ENCODE measurements around the gene DNMBP.

DNA sequence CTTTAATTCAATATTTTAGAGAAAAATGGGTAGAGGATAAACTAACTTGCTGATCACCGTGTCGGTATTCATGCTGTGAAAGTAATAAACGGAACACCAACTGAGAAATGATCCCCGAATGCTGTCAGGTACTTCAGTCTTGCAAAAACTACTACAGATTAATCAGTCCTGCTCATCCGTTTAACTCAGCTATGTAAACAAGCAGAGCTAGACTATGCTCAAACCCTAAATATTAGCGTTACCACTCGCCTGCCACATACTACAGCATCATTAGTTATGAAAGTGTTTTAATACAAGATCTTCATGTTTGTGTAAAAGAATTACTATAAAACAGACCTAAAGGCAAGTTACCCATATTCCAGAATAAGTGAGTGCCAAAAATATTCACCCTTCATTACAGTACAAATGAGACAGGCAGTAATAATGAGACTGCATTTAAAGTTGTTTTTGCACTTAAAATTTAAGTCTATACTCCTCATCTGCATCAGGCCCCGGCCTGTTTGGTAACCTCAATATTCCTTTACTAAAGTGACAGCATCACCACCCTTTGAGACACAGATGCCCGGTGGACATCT lies 952 bp downstream of the DNMBP start:
- TF ChIP-seq, protein P1, sequence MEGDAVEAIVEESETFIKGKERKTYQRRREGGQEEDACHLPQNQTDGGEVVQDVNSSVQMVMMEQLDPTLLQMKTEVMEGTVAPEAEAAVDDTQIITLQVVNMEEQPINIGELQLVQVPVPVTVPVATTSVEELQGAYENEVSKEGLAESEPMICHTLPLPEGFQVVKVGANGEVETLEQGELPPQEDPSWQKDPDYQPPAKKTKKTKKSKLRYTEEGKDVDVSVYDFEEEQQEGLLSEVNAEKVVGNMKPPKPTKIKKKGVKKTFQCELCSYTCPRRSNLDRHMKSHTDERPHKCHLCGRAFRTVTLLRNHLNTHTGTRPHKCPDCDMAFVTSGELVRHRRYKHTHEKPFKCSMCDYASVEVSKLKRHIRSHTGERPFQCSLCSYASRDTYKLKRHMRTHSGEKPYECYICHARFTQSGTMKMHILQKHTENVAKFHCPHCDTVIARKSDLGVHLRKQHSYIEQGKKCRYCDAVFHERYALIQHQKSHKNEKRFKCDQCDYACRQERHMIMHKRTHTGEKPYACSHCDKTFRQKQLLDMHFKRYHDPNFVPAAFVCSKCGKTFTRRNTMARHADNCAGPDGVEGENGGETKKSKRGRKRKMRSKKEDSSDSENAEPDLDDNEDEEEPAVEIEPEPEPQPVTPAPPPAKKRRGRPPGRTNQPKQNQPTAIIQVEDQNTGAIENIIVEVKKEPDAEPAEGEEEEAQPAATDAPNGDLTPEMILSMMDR (IDR thresholded peaks at IDR 0.05; ENCODE audit: insufficient read depth, low read length), result no peak
- TF ChIP-seq POLR2AphosphoS5 (IDR thresholded peaks at IDR 0.05; ENCODE audit: low read depth) (no peak), SPI1 (IDR thresholded peaks at IDR 0.05; ENCODE audit: borderline replicate concordance, low read depth) (no peak), GABPA (IDR thresholded peaks at IDR 0.05; ENCODE audit: low read depth) (no peak)
- TF ChIP-seq, protein P2, sequence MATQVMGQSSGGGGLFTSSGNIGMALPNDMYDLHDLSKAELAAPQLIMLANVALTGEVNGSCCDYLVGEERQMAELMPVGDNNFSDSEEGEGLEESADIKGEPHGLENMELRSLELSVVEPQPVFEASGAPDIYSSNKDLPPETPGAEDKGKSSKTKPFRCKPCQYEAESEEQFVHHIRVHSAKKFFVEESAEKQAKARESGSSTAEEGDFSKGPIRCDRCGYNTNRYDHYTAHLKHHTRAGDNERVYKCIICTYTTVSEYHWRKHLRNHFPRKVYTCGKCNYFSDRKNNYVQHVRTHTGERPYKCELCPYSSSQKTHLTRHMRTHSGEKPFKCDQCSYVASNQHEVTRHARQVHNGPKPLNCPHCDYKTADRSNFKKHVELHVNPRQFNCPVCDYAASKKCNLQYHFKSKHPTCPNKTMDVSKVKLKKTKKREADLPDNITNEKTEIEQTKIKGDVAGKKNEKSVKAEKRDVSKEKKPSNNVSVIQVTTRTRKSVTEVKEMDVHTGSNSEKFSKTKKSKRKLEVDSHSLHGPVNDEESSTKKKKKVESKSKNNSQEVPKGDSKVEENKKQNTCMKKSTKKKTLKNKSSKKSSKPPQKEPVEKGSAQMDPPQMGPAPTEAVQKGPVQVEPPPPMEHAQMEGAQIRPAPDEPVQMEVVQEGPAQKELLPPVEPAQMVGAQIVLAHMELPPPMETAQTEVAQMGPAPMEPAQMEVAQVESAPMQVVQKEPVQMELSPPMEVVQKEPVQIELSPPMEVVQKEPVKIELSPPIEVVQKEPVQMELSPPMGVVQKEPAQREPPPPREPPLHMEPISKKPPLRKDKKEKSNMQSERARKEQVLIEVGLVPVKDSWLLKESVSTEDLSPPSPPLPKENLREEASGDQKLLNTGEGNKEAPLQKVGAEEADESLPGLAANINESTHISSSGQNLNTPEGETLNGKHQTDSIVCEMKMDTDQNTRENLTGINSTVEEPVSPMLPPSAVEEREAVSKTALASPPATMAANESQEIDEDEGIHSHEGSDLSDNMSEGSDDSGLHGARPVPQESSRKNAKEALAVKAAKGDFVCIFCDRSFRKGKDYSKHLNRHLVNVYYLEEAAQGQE (IDR thresholded peaks at IDR 0.05; ENCODE audit: insufficient replicate concordance, low read depth), result no peak

Data from HL-60 (cell line).